Effector CD8-positive, alpha-beta T cell (primary cell): Measurements from ENCODE around the gene FAM163A.
"Not testable (repeated sequence)": the region's sequence is repeated elsewhere in the genome, so short reads cannot be mapped to it uniquely, and the experiment has no call there.

Source experiments
- DNase-seq: peaks from one replicate; lab custom pipeline; 2025; lab: John Stamatoyannopoulos, UW

Gene FAM163A

GRCh38 chr1:179793281-179793680 is 50.2 kb downstream of the FAM163A start:
- no peak for DNase-seq

- DNase-seq: no peak
Observed at GRCh38 chr1:179794146-179794545, 51.1 kb downstream of the FAM163A start.

- DNase-seq: no peak
Observed at GRCh38 chr1:179794669-179795068, 51.6 kb downstream of the FAM163A start.

- DNase-seq: no peak
Observed at GRCh38 chr1:179798213-179798863, 55.2 kb downstream of the FAM163A start.

- no peak for DNase-seq
Observed at GRCh38 chr1:179798864-179799516, 55.9 kb downstream of the FAM163A start.

- DNase-seq: no peak
Observed at GRCh38 chr1:179800481-179800880, 57.4 kb downstream of the FAM163A start.

GRCh38 chr1:179803104-179803503 is 60.0 kb downstream of the FAM163A start:
- DNase-seq: no peak

GRCh38 chr1:179803918-179804317 is 60.8 kb downstream of the FAM163A start:
- no peak for DNase-seq

GRCh38 chr1:179804417-179804816 is 61.3 kb downstream of the FAM163A start:
- not testable (repeated sequence) for DNase-seq

- DNase-seq: no peak
Observed at GRCh38 chr1:179805291-179806195, 62.5 kb downstream of the FAM163A start.

- DNase-seq: no peak
Observed at GRCh38 chr1:179806333-179806732, 63.2 kb downstream of the FAM163A start.

GRCh38 chr1:179807291-179807690 is 64.2 kb downstream of the FAM163A start:
- no peak for DNase-seq

- no peak for DNase-seq
Observed at GRCh38 chr1:179807691-179808485, 64.8 kb downstream of the FAM163A start.

- no peak for DNase-seq
Observed at GRCh38 chr1:179808503-179808902, 65.4 kb downstream of the FAM163A start.

- peak; percentile 67 for DNase-seq
Observed at GRCh38 chr1:179809506-179810366, 66.6 kb downstream of the FAM163A start.

GRCh38 chr1:179810367-179810715 is 67.2 kb downstream of the FAM163A start:
- no peak for DNase-seq

GRCh38 chr1:179812501-179813292 is 69.6 kb downstream of the FAM163A start:
- DNase-seq: no peak

GRCh38 chr1:179813626-179814545 is 70.8 kb downstream of the FAM163A start:
- DNase-seq: no peak

- DNase-seq: no peak
Observed at GRCh38 chr1:179814546-179814838, 71.4 kb downstream of the FAM163A start.
